ENCODE data around the gene ZNF620.
"Not testable (repeated sequence)": the region's sequence is repeated elsewhere in the genome, so short reads cannot be mapped to it uniquely, and the experiment has no call there.

ZNF620 gene

GRCh38 chr3:40505599-40506462, at the start of gene ZNF620:
ZNF620 (plus strand) TSS chr3:40506039; CDS start chr3:40506353, 314 bp downstream.
- DNase-seq (ENCODE audit: low read depth in 3 of 3), result peak in 2 of 3 donors; percentile 10 to 24

DNA sequence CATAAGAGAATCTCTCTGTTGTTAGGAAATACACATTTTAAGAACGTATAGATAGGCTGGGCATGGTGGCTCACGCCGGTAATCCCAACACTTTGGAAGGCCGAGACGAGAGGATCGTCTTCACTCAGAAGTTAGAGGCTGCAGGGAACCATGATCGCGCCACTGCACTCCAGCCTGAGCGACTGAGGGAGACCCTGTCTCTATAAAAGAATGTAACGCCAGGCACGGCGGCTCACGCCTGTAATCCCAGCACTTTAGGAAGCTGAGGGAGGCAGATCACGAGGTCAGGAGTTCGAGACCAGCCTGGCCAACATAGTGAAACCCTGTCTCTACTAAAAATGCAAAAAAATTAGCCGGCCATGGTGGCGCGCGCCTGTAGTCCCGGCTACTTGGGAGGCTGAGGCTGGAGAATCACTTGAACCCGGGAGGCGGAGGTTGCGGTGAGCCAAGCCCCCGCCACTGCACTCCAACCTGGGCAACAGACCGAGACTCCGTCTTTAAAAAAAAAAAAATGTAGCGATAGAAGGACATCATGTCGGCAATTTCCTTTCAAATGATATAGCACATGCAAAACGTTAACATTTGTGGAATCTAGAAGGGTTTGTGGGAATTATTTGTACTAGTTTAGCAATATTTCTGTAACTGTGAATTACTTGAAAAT, 49.4 kb upstream of the ZNF620 start:
- no peak for DNase-seq (ENCODE audit: low read depth in 3 of 3)

DNA sequence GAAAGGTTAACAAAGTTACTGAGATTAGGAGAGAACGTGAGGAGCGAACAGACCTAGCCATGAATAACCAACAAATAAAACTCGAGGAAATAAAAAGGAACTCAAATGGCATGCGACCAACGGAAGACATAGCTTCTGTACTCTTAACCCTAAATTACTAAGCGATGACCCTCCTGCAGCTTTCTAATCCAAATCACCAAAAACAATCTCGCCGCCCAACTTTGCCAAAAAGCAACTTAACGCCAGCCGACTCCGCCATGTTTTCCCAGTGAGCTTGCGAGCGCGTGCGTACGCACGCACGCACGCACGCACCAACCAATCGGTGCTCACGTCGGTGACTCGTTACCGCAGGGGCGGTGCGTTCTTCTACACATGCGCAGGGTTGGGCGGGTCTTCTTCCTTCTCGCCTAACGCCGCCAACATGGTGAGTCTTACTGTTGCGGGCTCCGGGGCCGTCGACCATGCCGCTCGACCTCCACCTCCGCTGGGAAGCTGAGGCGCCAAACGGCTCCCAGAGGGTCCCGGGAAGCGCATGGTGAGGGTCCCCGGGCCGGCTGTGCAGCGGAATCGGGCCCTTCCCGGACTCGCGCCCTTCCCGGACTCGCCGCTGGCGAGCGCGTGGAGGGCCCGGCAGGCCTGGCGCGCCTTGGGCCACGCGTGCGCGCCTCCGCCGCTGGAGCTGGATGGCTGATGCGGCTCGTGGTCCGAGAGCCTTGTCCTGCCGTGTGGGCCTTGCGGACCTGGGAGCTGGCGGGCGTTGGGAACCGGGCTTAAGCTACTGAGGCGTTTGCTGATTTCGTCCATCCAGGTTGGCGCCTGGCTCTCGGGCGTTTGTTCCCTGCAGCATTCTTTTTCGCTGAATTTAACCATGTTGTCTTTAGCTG, 48.7 kb upstream of the ZNF620 start, which contains the start of gene RPL14:
RPL14 (plus strand) TSS at position 400 of the 884 bp plus-strand sequence; CDS start at position 533, 133 bp downstream.
- peak; percentile 86 to 93 (median 90) for DNase-seq (ENCODE audit: low read depth in 3 of 3)

GRCh38 chr3:40458473-40458872, 47.4 kb upstream of the ZNF620 start:
- no peak for DNase-seq (ENCODE audit: low read depth in 3 of 3)

- not testable (repeated sequence) for DNase-seq (ENCODE audit: low read depth in 3 of 3)
Measured at GRCh38 chr3:40460481-40460880, 45.4 kb upstream of the ZNF620 start.

DNA sequence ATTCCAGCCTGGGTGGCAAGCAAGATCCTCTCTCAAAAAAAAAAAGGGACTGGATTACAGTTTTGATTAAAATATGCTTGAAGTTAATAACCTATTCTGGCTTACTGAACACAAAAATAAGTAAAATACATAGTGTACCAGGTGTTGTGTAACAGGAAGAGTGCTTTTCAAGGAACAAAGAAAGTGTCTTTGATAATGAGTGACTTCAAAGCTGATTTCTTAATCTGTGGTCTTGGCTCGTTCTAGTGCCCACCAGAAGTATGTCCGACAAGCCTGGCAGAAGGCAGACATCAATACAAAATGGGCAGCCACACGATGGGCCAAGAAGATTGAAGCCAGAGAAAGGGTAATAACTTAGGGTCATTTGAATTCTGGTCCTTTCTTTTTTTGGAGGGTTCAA, 44.7 kb upstream of the ZNF620 start:
- no peak for DNase-seq (ENCODE audit: low read depth in 3 of 3)

GRCh38 chr3:40462838-40463237, 43.0 kb upstream of the ZNF620 start:
- not testable (repeated sequence) for DNase-seq (ENCODE audit: low read depth in 3 of 3)

DNA sequence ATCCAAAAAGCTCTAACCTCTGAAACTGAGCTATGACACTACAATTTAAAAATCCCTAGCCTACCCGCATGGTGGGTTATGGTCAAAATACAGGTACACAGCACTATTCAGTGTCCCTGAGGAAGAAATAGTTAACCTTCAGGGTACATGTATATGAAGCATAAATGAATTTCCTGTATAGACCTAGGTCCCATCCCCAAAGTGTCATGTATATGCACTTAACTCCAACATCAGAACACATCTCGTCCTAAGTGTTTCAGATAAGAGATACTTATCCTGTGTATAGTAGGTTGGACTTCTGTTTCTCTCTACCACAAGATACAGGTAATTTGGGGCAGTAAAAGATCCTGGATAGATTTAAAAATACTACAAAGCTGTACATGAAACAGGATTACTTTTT, 42.3 kb upstream of the ZNF620 start:
- no peak for DNase-seq (ENCODE audit: low read depth in 3 of 3)

DNA sequence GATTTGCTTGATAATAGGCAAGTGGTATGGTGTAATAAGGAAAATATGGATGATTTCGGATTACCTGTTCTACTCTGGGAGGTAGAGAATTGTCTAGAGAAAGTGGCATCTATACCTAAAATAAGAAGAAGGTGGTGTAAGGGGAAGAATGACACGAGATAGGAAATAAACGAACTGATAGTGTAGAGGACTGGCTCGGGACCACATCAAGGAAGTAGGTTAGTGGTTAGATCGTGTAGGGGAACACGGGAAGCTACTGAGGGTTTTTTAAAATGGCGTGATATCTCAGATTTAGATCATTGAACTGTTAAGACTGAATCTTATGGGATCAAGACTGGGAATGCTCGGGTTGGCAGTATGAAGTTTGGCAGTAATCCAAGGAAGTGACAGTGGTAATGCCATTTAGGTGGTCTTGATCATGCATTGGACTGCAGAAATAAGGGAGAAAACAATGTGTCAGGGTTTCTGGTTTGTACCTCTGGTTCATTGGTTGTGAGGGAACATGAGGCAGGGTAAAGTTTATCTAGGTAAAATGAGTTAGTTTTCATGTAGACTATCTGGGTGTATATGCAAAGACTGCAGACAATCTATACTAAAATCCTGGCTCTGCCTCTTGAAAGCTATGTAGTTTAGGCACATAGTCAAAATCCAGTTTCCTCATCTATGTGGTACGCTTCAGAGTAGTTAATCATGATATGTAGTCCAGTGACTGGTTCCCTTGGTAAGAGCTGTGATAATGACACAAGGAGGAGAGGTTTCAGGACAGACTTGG, 41.3 kb upstream of the ZNF620 start:
- no peak for DNase-seq (ENCODE audit: low read depth in 3 of 3)

- no peak for DNase-seq (ENCODE audit: low read depth in 3 of 3)
Measured at GRCh38 chr3:40465111-40465407, 40.8 kb upstream of the ZNF620 start.

DNA sequence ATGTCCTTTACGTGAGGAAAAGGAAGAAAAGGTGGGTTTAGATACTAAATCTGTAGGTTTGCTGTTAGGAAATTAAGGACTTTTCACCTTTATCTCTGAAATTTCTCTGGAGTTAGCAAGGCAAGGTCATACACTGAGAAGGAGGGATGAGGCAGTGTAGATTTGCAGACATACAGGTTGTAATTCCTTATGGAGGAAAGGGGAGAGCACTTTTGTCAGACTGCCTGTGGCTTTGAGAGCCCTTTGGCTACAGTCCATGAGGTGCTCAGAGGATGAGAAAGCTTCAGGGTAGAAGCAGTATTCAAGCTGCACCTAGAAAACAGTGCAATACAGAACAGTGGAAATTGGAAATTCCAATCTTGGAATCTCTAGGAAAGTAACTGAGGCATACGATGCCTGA, 40.4 kb upstream of the ZNF620 start:
- no peak for DNase-seq (ENCODE audit: low read depth in 3 of 3)

DNA sequence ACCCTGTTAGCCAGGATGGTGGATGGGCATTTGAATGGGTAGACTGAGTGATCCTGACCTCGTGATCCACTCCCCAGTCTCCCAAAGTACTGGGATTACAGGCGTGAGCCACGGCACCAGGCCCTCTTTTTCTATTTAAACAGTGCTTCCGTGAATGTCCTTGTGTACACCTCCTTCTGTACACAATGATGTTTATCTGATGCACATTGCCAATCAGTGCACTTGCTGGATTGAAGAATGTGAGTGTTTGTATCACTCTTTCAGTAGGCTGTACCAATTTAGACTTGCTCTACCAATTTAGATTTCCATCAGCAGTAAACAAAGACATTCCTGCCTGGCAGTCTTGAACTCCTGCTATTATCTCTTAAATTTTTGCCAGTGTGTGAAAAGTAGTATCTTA, 37.8 kb upstream of the ZNF620 start:
- no peak for DNase-seq (ENCODE audit: low read depth in 3 of 3)

DNA sequence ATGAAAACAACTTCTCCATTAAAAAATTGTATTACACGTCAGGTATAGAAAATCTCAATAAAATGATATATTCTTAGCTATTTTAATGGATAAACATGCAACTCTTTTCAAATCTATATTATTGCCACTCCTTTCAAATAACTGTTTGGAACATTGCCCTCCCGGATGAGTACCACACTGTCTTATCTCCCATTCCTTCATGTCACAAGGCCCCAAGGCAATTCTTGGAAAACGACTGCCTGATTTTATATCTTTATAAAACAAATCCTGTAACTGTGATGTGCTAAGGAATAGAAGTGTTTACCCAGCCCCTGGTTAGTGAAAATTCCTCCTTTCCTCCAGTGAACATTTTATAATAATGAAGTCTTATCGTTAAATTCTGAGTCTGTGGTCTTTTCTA, 35.1 kb upstream of the ZNF620 start:
- no peak for DNase-seq (ENCODE audit: low read depth in 3 of 3)

DNA sequence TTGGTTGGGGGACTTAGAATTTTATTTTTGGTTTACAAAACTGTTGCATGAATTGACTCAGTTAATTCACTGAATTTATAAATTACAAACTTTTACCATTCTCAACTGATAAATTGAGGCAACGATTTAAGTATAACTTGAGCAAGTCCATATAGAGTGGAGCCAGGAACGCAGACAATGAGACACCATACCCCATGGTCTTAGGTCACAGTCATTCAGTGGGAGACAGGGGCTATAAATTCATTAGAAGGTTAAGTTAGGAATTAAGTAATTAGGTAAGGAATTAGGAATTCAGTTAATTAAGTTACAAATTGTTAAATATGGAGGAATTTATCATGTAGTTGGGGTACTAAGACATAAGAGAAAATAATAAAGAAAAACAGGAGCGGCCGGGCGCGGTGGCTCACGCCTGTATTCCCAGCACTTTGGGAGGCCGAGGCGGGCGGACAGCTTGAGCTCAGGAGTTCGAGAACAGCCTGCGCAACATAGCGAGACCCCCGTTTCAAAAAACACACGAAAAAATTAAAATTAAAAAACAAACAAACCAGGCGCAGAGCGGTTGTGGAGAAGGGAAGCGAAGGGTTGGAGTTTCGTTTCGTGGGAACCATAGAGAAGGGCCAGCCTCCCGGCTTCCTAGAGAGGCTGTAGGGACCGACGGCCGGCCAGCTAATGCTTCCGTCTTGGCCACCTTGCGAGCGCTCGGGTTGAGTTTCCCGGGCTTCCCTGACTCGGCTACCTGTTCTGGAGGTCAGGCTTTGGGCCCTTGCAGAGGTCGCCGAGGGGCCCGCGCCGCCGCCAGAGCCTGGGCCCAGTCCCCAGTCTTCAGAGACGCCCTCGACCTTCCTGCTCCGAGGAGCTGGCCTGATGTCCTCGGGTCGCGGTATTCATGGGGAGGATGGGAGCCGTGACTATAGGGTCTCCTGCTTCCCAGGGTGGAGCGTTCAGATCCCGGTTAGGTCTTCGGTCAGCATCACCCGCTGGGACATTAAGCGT, 29.1 kb upstream of the ZNF620 start, which contains the start of gene ZNF619:
ZNF619 (plus strand) TSS at position 645 of the 993 bp plus-strand sequence. CDS start 858 bp downstream, outside the sequence.
- peak in 2 of 3 donors; percentile 13 to 38 for DNase-seq (ENCODE audit: low read depth in 3 of 3)

DNA sequence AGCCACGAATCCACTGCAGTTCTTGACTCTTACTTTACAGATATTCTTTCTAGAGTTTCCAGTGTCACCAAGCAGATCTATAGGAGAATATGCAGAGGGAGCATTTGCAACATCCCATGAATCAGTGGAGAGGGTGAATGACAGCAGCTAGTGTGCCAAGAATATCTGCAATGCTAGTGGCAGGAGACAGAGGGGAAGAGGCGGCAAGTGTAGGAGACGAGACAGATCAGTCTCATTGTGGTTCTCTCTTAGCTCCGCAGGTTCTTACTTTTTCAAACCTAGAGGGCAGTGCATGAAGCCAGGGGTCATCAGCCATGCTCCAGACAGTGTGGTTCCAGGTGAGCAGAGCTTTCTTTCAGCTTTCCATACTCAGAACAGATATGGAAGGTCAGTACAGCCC, 28.2 kb upstream of the ZNF620 start:
- no peak for DNase-seq (ENCODE audit: low read depth in 3 of 3)

DNA sequence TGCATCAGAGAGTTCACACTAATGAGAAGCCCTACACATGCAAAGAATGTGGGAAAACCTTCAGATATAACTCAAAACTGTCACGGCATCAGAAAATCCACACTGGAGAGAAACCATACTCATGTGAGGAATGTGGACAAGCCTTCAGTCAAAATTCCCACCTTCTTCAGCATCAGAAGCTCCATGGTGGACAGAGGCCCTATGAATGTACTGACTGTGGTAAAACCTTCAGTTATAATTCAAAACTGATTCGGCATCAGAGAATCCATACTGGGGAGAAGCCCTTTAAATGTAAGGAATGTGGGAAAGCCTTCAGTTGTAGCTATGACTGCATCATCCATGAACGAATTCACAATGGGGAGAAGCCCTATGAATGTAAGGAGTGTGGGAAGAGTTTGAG, 18.7 kb upstream of the ZNF620 start:
- DNase-seq (ENCODE audit: low read depth in 3 of 3), result no peak

DNA sequence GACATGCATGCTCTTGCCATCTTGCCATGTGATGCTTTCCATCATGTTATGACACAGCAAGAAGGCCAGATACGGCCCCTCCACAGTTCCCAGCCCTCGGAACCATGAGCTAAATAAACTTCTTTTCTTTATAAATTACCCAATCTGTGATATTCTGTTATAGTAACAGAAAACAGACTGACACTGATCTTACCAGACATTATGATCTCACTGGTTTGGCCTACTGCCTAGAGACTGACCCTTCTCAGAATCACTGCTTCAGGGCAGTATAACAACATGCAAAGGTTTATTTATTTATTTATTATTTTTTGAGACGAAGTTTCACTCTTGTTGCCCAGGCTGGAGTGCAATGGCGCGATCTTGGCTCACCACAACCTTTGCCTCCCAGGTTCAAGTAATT, 14.9 kb upstream of the ZNF620 start:
- no peak for DNase-seq (ENCODE audit: low read depth in 3 of 3)

GRCh38 chr3:40494698-40495097, 11.1 kb upstream of the ZNF620 start:
- no peak for DNase-seq (ENCODE audit: low read depth in 3 of 3)

- DNase-seq (ENCODE audit: low read depth in 3 of 3), result no peak
Measured at GRCh38 chr3:40497288-40497687, 8.6 kb upstream of the ZNF620 start.

- DNase-seq (ENCODE audit: low read depth in 3 of 3), result no peak
Measured at GRCh38 chr3:40499952-40500351, 5.9 kb upstream of the ZNF620 start.
